Activated gamma-delta T cell treated with Interleukin-2 at 50 U/mL for 16 hours (primary cell): ENCODE results near the gene TMEM256.
A peak's percentile ranks its signal among the peaks of the same experiment; 100 is the strongest.

ENCODE experiments used
- DNase-seq: peaks from one replicate; pipeline ENCODE4 v3.0.0-alpha.2; 2020

The TMEM256 gene

GRCh38 chr17:7403977-7404736 lies at the start of gene TMEM256:
TSS of gene TMEM256 (minus strand) at chr17:7404097. CDS start at chr17:7404084, 13 bp downstream.
- DNase-seq: peak; percentile 94

DNA sequence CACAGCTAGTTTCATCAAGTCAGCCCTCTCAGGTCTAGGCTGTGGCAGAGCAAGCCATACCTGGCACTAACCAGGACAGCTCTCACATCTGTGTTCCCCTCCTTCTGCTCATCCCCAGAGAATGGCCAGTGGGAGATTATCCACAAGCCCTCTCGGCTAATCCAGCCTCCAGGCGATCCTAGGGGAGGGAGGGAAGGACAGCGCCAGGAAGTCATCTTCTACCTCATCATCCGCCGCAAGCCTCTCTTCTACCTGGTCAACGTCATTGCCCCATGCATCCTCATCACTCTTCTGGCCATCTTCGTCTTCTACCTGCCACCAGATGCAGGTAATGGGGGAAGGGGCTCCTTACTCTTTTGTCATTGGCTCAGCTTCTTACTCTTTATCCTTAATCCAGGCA lies 44.6 kb upstream of the TMEM256 start:
- DNase-seq: no peak

DNA sequence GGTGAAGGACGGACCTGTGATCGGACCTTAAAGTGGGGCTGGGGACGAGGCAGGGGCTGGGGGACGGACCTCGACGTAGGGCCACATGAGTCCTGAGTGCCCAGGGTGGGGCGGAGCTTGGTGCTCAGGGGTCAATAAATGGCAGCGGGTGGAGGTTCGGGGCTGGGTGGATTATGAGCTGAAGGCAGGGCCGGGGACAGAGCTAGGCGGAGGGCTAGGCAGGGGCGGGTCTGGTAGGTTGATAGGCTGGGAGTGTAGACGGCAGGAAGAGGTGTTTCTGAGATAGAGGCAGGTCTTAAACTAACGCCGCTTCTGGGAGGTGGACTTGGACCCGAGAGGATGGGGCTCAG lies 41.7 kb upstream of the TMEM256 start:
- peak; percentile 42 for DNase-seq

- no peak for DNase-seq
Measured at GRCh38 chr17:7444682-7445618, 41.1 kb upstream of the TMEM256 start, which contains the start of gene CHRNB1. TSS of gene CHRNB1 (plus strand) at chr17:7445061. CDS start at chr17:7445128, 67 bp downstream.

DNA sequence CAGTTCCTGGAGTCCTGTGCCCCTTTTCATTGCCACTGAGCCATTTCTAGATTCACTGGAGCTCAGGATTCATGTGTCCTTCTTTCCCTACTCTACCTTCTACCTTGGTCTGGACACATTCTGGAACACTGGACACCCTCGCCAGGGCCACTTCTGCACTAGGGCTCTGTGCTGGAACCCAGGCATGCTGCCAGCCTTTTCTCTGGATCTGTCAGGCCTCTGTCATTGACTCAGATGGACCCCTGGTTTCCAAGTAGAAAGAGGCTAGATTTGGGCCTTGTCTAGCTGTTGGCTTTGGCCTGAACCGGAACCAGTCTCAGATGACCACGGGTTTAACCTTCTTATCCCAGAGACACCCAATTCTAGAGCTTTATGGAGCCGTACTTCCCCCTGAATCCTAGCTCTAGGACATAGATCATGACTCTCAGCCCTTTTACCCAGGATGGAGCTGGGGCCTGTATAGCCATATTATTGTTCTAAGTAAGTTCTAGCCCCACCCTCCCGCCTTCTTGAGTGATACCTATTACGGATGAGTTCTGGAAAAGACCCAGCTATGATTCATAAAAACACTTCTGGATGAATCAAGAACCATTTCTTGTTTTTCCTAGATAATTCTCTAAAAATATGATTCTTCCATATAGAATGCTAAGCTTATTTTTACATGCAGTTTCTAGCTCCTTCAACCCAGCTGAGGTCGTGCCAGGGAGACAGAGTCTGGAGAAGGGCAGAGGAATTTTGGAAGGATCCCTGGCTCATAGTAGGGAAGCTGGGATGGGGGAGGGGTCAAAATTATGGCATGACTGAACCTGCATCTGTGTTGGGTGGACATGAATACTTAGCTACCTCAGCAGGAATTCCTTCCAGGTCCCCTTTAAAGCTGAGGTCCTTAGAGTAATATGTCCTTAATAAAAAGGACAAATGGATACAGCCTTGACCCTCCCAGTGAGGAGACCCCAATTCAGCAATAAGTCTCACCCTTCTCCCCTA lies 39.9 kb upstream of the TMEM256 start:
- no peak for DNase-seq

DNA sequence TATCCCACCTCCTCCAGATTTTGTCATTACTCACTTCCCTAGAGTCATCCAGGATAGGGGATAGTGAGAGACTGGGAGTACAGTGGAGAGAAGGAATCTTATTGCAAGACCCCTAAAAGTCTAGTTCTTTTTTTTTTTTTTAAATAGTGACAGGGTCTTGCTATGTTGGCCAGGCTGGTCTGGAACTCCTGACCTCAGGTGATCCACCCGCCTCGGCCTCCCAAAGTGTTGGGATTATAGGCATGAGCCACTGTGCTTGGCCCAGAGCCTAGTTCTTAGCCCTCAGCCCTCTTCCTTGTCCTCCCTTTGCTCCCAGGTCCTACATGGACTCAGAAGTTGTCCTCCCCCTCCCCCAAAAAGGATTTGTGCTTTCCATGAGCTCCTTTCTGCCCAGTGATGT lies 38.2 kb upstream of the TMEM256 start:
- no peak for DNase-seq

- no peak for DNase-seq
Measured at GRCh38 chr17:7441266-7441665, 37.4 kb upstream of the TMEM256 start.

DNA sequence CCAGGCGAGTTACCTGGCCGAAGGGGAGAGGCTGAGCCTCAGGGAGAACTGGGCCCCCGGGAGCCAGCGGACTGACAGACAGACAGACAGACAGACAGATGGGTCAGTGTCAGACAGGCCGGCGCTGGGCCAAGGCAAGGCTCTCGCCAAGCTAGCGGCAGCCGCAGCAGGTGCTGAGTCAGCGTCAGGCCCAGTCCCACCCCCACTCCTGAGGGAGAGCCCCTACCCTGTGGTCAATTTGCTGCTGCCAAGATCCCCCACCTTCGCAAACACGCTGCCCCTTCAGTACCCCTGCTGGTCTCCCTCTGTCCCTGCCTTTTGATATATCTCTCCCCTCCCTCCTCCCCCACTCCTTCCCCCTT lies 36.9 kb upstream of the TMEM256 start:
- no peak for DNase-seq

- DNase-seq: no peak
Measured at GRCh38 chr17:7440113-7440833, 36.4 kb upstream of the TMEM256 start.

- DNase-seq: no peak
Measured at GRCh38 chr17:7439462-7440112, 35.7 kb upstream of the TMEM256 start, which contains the start of gene FGF11. TSS of gene FGF11 (plus strand) at chr17:7439512. CDS start at chr17:7439621, 109 bp downstream.

GRCh38 chr17:7438656-7439460 lies 35.0 kb upstream of the TMEM256 start:
- DNase-seq: no peak

- peak; percentile 35 for DNase-seq
Measured at GRCh38 chr17:7437950-7438614, 34.2 kb upstream of the TMEM256 start.

DNA sequence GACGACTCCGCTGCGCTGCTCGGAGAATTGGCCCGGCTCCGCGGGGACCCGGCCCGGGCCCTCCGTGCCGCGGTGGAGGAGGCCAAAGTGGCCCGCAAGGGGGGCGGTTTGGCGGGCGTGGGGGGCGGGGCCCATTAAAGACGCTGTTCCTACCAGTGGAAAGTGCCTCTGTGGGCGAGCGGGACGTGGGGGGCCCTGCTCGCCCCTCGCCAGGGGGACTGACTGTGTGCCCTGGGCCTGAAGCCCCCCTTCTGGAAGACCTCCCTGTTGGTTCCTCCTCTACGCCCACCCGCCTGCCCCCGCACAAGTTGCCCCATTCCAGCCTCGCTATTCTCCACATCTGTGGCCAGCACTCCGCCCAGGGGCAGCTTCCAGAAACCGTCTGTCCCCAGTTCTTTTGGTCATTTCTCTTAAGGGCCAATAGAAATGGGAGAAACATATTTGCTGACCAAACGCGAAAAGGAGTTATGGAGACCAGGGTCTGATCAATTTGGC lies 33.5 kb upstream of the TMEM256 start:
- no peak for DNase-seq

DNA sequence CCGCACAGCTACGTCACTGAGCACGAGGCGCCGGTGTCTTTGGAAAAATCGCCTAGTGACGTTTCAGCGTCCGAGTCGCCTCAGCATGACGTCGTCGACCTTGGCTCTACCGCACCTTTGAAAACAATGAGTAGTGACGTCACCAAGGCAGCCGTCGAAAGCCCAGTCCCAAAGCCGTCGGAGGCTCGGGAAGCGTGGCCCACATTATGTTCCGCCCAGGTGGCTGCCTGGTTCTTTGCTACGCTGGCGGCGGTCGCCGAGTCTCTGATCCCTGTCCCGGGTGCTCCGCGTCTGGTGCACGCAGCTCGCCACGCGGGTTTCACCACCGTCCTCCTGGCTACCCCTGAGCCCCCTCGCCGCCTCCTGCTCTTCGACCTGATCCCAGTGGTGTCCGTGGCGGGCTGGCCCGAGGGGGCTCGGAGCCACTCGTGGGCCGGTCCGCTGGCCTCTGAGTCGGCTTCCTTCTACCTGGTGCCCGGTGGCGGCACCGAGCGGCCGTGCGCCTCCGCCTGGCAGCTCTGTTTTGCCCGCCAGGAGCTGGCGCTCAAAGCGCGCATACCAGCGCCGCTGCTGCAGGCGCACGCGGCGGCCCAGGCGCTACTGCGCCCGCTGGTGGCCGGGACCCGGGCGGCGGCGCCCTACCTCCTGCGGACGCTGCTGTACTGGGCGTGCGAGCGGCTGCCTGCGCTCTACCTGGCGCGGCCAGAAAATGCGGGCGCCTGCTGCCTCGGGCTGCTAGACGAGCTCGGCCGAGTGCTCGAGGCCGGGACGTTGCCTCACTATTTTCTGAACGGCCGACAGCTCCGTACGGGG lies 32.9 kb upstream of the TMEM256 start:
- peak; percentile 77 for DNase-seq

GRCh38 chr17:7435676-7436555 lies 32.0 kb upstream of the TMEM256 start:
- peak; percentile 52 for DNase-seq

GRCh38 chr17:7432296-7432695 lies 28.4 kb upstream of the TMEM256 start:
- no peak for DNase-seq

DNA sequence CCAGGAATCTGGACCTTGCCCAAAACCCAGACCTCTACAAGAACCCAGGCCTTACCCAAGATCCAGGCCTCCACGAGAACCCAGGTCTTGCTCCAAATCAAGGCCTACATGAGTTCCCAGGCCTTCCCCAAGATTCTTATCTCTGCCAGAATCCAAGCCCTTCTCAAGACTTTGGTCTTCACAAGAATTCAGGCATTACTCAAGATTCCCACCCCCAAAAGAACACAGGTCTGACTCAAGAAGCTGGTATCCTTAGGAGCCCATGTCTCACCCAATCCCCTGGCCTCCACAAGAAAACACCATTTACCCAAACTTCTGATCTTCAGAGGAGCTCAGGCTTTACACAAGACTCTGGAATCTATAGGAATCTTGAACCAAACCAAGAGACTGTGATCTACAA lies 27.3 kb upstream of the TMEM256 start:
- DNase-seq: no peak

DNA sequence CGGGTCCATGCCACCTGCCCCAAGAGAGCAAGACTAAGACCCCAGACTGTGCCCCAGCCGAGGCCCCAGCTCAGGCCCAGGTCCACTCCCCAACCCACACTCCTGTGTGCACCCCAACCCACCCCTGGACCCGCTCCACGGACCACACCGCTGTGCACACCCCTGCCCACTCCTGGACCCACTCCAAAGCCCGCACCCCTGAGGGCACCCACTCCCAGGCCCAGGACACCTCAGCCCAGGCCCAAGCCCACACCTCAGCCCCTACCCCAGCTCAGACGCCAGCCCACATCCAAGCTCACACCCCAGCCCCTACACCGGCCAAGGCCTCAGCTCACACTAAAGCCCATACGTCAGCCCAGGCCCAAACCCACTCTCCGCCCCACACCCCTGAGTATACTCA lies 25.8 kb upstream of the TMEM256 start:
- DNase-seq: no peak
